Islet precursor cell (in vitro differentiated cells): ENCODE results near the gene IL11.

Experiments
- DNase-seq: peaks from one replicate; pipeline ENCODE4 v3.0.0-alpha.2; 2018

IL11 gene

GRCh38 chr19:55390461-55390880 lies 20.2 kb upstream of the IL11 start:
- no peak for DNase-seq

GRCh38 chr19:55389386-55390317 lies 19.4 kb upstream of the IL11 start:
- no peak for DNase-seq

GRCh38 chr19:55387736-55388497 lies 17.7 kb upstream of the IL11 start:
- DNase-seq, result no peak

- DNase-seq, result no peak
Measured at GRCh38 chr19:55386493-55386971, 16.3 kb upstream of the IL11 start.

- DNase-seq, result peak; percentile 98
Measured at GRCh38 chr19:55385724-55386492, 15.6 kb upstream of the IL11 start, which contains the start of gene RPL28. Gene RPL28, plus strand, starts transcription at chr19:55385932. Its CDS starts 426 bp downstream, at chr19:55386358.

- DNase-seq, result peak; percentile 97
Measured at GRCh38 chr19:55384920-55385723, 14.9 kb upstream of the IL11 start.

GRCh38 chr19:55384131-55384919 lies 14.1 kb upstream of the IL11 start, which contains the start of gene TMEM238:
Gene TMEM238, minus strand, starts transcription at chr19:55384292. Its CDS starts 33 bp downstream, at chr19:55384259.
- no peak for DNase-seq

GRCh38 chr19:55383279-55384130 lies 13.2 kb upstream of the IL11 start:
- peak; percentile 85 for DNase-seq

- DNase-seq, result no peak
Measured at GRCh38 chr19:55382522-55383054, 12.3 kb upstream of the IL11 start.

- DNase-seq, result no peak
Measured at GRCh38 chr19:55382013-55382412, 11.8 kb upstream of the IL11 start.

- DNase-seq, result no peak
Measured at GRCh38 chr19:55379174-55379573, 8.9 kb upstream of the IL11 start.

- peak; percentile 66 for DNase-seq
Measured at GRCh38 chr19:55377356-55378131, 7.3 kb upstream of the IL11 start.

GRCh38 chr19:55376241-55376933 lies 6.1 kb upstream of the IL11 start, which contains the start of gene TMEM190:
Gene TMEM190, plus strand, starts transcription at chr19:55376826. Its CDS starts 28 bp downstream, at chr19:55376854.
- DNase-seq, result peak; percentile 78

- peak; percentile 73 for DNase-seq
Measured at GRCh38 chr19:55373993-55374757, 3.9 kb upstream of the IL11 start.

GRCh38 chr19:55373306-55373992 lies 3.2 kb upstream of the IL11 start:
- peak; percentile 70 for DNase-seq

GRCh38 chr19:55372316-55373081 lies 2.2 kb upstream of the IL11 start:
- DNase-seq, result peak; percentile 77
